ENCODE measurements around the gene SDR39U1.

Gene SDR39U1

DNA sequence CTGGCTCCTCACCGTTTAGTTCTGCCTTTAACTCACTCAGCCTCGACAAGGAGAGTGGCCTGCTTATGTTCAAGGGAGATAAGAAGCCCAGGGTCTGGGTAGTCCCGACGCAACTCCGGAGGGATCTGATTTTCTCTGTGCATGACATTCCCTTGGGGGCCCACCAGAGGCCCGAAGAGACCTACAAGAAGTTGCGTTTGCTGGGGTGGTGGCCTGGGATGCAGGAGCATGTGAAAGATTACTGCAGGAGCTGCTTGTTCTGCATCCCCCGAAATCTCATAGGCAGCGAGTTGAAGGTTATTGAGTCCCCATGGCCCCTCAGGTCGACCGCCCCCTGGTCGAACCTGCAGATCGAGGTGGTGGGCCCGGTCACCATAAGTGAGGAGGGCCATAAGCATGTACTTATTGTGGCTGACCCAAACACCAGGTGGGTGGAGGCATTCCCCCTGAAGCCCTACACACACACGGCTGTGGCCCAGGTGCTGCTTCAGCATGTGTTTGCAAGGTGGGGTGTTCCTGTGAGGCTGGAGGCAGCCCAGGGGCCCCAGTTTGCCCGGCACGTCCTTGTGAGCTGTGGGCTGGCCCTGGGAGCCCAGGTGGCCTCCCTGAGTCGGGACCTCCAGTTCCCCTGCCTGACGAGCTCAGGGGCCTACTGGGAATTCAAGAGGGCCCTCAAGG, 26.2 kb downstream of the SDR39U1 start:
- no peak for DNase-seq (ENCODE audit: low read depth, low spot score)
- H3K4me3 ChIP-seq (ENCODE audit: low read length) = no peak overlapping the region

DNA sequence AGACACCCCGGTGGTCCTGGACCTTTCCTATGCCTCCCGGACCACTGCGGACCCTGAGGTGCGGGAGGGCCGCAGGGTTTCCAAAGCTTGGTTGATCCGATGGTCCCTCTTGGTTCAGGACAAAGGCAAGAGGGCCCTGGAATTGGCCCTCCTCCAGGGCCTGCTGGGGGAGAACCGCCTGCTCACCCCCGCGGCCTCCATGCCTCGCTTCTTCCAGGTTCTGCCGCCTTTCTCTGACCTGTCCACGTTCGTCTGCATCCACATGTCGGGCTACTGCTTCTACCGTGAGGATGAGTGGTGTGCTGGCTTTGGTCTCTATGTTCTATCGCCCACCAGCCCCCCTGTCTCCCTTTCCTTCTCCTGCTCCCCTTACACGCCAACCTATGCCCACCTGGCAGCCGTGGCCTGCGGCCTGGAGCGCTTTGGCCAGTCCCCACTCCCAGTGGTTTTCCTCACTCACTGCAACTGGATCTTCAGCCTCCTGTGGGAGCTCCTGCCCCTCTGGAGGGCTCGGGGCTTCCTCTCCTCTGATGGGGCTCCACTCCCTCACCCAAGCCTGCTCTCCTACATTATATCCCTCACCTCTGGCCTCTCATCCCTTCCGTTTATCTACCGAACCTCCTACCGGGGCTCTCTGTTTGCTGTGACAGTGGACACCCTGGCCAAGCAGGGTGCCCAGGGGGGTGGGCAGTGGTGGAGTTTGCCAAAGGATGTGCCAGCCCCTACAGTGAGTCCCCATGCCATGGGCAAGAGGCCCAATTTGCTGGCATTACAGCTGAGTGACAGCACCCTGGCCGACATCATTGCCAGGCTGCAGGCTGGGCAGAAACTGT, 26.9 kb downstream of the SDR39U1 start:
- no peak overlapping the region for H3K4me3 ChIP-seq (ENCODE audit: low read length)
- DNase-seq (ENCODE audit: low read depth, low spot score) = no peak

DNA sequence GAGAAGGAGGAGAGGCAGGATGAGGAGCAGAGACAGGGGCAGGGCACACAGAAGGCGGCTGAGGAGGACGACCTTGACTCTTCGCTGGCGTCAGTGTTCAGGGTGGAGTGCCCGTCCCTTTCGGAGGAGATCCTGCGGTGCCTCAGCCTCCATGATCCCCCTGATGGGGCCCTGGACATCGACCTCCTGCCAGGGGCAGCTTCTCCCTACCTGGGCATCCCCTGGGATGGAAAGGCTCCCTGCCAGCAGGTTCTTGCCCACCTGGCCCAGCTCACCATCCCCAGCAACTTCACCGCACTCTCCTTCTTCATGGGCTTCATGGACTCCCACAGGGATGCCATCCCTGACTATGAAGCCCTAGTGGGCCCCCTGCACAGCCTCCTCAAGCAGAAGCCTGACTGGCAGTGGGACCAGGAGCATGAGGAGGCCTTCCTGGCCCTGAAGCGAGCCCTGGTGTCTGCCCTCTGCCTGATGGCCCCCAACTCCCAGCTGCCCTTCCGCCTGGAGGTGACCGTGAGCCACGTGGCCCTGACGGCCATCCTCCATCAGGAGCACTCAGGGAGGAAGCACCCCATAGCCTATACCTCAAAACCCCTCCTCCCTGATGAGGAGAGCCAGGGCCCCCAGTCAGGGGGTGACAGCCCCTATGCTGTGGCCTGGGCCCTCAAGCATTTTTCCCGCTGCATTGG, 27.7 kb downstream of the SDR39U1 start:
- H3K4me3 ChIP-seq (ENCODE audit: low read length) = no peak overlapping the region
- DNase-seq (ENCODE audit: low read depth, low spot score) = no peak

DNA sequence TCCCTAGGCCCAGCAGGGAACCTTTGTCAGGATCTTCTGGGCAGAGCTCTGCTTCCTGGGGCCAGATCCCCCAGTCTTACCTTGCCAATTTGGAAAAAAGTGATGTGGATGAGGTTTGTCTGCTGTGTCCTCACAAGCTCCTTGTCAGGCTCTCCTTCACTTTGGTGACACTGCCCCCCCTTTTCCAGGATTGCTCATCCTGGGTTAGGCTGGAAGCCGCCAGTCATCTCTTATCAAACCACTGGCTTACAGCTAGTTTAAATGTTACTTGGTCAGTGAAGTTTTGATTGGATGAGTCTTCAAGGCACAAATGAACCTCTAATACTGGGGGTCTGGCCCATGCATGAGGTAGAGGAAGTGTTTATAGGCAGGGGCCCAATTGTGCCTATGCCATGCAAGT, 28.5 kb downstream of the SDR39U1 start:
- DNase-seq (ENCODE audit: low read depth, low spot score) = no peak

DNA sequence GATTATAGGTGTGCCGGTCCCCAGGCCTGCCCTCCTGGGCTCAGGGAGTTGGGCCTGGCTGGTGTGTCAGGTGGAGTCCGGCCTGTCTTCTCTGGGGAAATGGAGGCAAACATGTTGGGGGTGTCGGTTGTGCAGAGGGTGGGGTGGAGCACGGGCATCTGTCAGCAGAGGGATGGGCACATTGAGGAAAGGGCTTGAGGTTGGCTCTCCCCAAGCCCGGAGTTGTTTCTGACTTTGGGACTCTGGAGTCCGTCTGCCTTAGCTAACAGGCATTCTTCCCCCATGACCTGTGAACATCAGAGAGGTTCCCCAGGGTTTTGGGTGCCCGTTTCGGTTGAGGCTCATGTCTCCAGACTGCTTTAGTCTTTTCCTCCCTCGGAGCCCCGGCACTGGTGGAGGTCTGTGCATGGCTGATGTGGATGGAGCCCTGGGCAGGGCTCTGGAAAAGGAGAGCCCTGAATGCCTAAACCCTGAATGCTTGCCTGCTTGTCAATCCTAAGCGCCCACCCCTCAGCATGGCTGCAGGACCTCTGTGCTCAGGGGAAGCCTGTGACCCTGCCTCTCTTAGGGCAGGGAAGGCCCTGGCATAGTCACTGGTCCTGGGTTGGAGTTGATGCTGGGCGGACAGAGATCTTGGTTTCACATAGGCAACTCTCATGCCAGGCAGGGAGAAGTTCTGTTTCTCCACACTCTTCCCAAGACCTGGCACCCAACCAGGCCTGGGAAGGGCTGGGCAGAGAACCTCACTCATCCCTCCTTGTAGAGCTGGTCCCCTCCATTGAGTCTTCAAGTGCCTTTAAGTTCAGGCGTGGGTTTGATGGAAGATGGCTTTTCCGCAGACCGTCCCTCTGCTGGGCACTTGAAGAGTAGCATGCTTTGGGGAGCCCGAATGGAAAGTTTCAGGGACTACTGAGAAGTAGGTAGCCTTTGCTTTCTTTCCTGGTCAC, 30.9 kb downstream of the SDR39U1 start:
- H3K4me3 ChIP-seq (ENCODE audit: low read length) = no peak overlapping the region
- DNase-seq (ENCODE audit: low read depth, low spot score) = peak; percentile 51

More for the DNA sequence above, 28.5 kb downstream of the SDR39U1 start:
- no peak overlapping the region for H3K4me3 ChIP-seq (ENCODE audit: low read length)

DNA sequence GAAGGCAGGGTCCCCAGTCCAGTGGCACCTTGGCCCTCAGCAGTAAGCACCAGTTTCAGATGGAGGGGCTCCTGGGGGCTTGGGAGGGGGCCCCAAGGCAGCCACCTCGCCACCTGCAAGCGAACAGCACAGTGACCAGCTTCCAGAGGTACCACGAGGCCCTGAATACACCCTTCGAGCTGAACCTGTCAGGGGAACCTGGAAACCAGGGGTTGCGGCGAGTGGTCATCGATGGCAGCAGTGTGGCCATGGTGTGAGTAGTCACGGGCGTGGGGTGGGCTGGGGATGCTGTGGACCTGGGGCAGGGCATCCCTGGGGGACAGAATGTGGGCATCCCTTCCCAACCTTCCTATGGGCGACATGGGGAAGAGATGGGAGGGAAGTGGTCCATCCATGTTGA, 32.6 kb downstream of the SDR39U1 start:
- DNase-seq (ENCODE audit: low read depth, low spot score) = no peak
- no peak overlapping the region for H3K4me3 ChIP-seq (ENCODE audit: low read length)

DNA sequence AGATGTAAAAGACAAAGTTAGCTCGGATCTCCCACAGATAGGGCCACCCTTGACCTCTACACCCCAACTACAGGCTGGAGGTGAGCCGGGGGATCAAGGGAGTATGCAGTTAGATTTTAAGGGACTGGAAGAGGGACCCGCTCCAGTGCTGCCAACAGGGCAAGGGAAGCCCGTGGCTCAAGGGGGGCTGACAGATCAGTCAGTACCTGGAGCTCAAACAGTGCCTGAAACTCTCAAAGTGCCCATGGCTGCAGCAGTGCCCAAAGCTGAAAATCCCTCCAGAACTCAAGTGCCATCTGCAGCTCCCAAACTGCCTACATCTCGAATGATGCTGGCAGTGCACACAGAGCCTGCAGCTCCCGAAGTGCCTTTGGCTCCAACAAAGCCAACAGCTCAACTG, 33.4 kb downstream of the SDR39U1 start:
- DNase-seq (ENCODE audit: low read depth, low spot score) = no peak
- no peak overlapping the region for H3K4me3 ChIP-seq (ENCODE audit: low read length)

DNA sequence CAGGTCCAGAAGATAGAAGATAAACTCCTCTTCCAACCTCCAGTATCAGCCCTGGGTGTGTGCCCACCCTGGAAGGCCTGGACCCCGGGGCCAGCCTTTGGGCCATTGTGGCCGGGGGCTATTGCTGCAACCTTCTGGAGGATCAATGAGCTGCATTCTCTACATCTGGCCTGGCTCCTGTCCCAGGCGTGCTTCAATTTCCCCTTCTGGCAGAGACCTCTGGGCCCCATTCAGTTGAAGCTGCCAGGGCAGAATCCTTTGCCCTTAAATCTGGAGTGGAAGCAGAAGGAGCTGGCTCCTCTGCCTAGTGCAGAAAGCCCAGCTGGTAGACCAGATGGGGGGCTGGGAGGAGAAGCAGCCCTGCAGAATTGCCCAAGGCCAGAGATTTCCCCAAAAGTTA, 33.8 kb downstream of the SDR39U1 start:
- DNase-seq (ENCODE audit: low read depth, low spot score) = no peak
- H3K4me3 ChIP-seq (ENCODE audit: low read length) = no peak overlapping the region

DNA sequence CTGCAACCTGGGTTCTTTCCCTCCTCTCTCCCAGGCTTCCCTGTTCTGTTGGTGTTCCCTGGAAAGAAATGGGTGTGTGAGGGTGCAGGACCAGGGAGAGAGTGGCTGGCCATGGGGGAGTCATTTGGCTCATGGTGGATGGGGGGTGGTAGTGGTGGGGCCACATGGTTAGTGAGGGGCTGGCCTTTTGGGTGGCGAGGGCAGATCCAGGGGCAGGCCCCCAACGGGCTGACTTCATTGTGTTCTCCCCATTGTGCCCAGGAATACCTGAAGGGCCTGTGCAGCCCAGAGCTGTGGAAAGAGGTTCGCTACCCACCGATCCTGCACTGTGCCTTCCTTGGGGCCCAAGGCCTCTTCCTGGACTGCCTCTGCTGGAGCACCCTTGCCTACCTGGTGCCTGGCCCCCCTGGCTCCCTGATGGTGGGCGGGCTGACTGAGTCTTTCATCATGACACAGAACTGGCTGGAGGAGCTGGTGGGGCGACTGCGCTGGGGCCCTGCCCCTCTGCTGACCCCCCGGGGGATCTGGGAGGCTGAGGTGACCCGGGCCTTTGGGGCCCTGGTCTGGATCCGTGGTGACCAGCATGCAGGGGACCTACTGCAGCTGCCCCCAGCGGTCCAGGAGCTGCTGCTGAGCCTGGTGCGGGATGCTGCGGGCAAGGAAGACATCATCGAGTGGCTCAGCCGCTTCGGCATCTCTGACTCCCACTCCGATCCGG, 34.8 kb downstream of the SDR39U1 start:
- H3K4me3 ChIP-seq (ENCODE audit: low read length) = no peak overlapping the region
- no peak for DNase-seq (ENCODE audit: low read depth, low spot score)

DNA sequence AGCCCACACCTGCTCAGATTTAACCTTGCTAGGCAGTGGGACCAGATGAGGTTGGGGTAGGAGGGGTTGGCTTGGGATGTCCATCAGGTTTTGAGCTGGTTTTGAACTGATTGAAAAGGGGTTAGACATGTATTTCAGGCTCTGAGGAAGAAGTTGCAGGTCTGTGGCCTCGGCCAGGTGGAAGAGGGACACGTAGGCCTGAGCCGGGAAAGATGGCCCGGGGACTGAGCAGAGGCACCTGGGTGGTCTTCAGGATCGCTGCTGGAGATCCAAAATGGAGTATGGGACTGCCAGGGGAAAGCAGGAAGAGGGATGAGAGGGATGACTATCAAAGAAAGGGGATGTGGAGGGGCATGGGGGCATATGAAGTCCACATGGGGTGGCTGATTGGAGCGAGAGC, 36.2 kb downstream of the SDR39U1 start:
- no peak for DNase-seq (ENCODE audit: low read depth, low spot score)
- no peak overlapping the region for H3K4me3 ChIP-seq (ENCODE audit: low read length)

DNA sequence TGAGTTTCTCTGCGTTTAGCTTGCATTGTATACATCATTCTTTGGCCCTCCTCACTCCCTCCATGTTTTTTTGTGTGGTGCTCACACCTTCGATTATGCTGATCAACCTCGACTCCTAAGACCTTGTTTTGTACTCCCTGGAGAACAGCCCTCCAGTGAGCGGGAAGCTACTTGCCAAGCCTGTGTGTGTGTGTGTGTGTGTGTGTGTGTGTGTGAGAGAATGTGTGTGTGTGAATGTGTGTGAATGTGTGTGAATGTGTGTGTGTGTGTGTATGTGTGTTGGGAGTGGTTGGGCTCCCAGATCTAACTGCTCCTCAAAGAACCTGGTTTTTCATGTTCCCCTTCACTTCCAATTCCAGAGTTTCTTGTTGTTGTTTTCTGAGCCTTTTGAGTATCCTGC, 37.8 kb downstream of the SDR39U1 start:
- no peak overlapping the region for H3K4me3 ChIP-seq (ENCODE audit: low read length)
- no peak for DNase-seq (ENCODE audit: low read depth, low spot score)

DNA sequence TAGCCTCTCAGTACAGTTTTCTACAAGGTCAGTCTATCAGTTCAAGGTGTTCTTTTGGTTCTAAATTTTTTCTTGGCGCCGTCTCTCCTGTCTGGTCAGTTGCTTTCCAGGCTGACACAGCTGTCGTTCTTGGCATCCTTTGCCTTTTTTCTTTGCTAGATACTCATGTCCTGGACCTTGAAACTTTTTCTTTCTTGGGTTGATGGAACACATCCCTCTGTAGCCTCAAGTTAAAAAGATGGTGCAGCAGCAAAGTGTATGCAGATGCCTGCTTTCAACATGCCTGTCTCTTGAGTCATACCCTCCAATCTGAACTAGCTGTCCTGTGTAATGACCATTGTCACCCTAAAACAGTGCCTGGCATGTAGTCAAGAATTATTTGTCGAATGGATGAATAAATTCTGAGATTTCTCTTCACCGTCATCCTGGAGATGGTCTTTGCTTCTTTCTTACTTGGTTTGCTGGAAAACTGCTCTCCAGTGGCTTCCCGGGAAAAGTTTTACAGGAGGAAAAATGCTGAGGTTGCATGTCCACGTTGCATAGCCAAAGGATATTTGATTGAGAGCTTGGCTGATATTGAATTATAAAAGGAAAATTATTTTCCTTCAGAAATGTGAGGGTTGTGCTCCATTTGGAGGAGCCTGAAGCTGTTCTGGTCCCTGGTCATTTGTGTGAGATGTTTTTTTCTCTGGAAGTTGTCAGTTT, 39.1 kb downstream of the SDR39U1 start:
- no peak overlapping the region for H3K4me3 ChIP-seq (ENCODE audit: low read length)
- DNase-seq (ENCODE audit: low read depth, low spot score) = no peak

DNA sequence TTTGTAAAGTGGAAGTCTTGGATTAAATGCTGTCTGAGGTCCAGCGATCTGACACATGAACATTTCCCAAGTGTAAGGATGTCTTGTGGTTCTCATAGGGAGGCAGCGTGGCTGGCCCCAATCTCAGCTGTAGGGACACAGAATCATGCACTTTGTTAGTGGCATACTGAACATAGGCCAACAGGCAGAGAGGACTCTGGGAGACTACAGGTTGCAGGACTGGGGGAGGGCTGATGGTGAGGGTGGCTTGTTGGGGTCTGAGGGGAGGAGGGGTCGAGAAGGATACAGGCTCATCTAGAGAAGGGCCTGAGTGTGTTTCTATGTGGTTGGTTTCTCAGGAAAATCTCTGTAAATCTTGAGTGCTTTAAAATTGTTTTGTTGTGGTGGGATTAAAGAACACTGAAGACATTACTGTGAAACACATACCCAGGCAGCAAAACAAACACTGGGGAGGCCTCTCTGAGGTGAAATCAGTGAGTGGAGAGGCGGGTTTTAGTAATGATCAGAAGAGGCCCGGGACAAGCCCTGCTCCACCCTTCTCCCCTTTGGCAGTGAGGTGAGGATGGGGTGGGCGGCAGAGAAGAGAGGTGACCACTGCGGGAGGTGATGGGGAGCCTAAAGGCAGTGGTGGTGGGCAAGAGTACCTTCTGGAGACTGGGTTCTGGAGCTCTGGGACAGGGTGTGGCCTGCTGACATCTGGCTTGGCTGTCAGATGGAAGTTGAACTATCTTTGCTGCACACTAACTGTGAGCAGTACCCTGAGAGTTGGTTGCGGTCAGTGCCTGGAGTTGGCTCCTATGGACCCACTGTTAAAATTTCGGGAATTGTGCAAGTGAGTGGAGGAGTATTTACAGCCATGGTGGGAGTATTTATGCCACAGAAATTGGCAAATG, 40.5 kb downstream of the SDR39U1 start:
- no peak for DNase-seq (ENCODE audit: low read depth, low spot score)
- no peak overlapping the region for H3K4me3 ChIP-seq (ENCODE audit: low read length)

DNA sequence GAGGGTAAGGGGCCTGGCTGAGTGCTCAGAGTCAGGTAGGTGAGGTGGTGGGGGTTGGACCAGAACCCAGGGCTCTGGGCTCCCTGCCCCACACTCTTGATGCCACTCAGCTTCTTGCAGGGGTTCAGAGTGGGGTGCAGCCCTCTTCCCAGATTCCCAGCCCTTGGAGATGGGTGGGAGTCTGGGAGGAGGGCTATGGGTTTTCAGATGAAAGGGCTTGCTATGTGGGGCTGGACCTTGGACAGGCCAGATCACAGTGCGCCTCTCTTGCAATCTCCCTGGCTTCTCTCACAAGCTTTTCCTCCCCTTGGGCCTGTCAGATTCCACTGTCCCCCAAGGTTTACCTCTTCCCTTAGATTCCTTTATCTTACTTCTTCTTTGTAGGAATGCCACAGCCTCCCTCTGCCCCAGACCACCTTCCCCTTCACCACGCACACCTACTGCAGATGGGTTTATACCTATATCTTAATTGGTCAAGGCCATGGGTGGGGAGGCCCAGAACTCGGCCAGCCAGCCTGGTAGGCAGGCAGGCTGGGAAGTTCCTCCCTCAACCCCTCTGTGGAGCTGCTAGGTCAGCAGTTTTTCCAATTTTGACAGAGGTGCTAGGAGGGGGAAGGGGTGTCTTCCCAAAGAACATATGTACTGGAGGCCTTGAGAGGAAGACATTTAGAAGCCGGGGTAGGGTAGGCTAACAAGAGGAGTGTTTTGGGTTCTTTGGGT, 42.4 kb downstream of the SDR39U1 start:
- H3K4me3 ChIP-seq (ENCODE audit: low read length) = no peak overlapping the region
- DNase-seq (ENCODE audit: low read depth, low spot score) = no peak

DNA sequence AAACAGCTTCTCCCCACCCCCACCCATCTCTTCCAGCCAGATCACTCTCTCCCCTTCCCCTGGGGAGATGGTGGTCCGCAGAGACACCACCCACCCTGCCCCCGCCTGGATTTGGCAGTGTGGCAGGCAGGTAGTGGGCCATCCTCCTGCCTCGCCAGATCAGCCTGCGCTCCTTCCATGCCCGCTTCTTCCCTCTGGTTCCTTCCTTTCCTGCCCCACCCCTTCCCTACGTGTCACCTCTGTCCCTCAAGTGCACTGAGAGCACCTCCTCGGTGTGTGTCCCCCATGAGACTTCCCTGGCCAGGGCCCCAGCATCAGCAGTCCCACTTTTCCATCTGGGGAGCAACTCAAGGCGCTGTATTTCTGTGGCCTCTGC, 43.1 kb downstream of the SDR39U1 start:
- H3K4me3 ChIP-seq (ENCODE audit: low read length) = no peak overlapping the region
- DNase-seq (ENCODE audit: low read depth, low spot score) = no peak

DNA sequence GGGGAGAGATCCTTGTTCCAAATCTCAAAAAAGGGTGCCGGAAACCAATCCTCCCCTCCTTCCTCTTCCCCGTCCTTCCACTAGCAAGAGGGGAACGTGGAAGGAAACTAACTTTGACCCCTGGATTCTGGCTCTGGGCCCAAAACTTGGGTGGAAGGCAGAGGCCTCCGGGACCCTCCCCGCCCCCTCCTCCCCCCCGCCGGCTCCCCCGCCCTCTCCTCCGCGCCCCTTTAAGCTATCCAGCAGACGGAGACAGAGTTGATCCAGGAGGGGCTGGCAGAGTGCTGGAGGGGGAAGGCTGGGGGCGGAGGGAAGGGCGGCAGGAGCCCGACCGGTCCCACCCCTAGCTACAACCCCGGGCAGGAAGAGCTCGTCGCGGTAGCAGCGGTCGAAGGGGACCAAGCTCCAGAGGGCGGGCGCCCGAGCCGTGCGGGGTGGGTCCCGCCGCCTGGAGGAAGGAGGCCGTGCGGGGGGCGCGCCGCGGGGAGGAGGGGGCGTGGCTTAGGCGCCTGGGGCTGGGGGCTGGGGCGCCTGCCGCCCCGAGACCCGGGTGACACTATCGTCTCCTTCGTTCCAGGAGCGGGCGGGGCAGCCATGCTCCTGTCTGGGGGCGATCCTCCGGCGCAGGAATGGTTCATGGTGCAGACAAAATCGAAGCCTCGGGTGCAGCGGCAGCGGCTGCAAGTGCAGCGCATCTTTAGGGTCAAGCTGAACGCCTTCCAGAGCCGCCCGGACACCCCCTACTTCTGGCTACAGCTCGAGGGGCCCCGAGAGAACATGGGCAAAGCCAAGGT, 43.7 kb downstream of the SDR39U1 start, which contains the start of gene NYNRIN:
TSS of gene NYNRIN (plus strand) at position 351 of the 794 bp plus-strand sequence. CDS start at position 595, 244 bp downstream.
- no peak for DNase-seq (ENCODE audit: low read depth, low spot score)
- no peak within 1 kb of the TSS for H3K4me3 ChIP-seq (ENCODE audit: low read length)

Measured in Jurkat, Clone E6-1 (cell line).